ENCODE measurements around the gene PAN2.

DNA sequence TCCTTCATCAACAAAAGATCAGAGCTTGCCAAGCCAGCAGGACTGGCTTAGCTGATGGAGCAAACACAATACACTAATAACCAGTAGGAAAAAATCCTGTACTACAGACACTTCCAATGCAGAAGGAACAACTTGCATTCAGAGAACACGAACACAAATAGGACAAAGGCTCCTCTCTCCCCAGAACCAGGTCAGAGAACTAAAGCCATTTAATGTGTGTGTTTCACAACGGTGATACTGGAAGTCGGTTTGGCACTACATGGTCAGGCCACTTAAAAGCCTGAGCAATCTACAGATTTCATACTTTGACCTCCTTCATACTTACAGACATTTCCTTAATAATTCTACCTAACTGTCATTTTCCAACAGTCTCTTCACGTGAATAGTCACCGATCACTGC is 40.0 kb downstream of the PAN2 start:
- TF ChIP-seq, protein P1, sequence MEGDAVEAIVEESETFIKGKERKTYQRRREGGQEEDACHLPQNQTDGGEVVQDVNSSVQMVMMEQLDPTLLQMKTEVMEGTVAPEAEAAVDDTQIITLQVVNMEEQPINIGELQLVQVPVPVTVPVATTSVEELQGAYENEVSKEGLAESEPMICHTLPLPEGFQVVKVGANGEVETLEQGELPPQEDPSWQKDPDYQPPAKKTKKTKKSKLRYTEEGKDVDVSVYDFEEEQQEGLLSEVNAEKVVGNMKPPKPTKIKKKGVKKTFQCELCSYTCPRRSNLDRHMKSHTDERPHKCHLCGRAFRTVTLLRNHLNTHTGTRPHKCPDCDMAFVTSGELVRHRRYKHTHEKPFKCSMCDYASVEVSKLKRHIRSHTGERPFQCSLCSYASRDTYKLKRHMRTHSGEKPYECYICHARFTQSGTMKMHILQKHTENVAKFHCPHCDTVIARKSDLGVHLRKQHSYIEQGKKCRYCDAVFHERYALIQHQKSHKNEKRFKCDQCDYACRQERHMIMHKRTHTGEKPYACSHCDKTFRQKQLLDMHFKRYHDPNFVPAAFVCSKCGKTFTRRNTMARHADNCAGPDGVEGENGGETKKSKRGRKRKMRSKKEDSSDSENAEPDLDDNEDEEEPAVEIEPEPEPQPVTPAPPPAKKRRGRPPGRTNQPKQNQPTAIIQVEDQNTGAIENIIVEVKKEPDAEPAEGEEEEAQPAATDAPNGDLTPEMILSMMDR (conservative IDR thresholded peaks at IDR 0.05) = no peak
- TF ChIP-seq EZH2 (IDR thresholded peaks at IDR 0.05; ENCODE audit: low read depth) = no peak

Measured in PC-9 (cell line).